HCT116 (cell line): ENCODE data around the gene RNF125. TPM values are rescaled to one million over a fixed set of nuclear protein-coding genes. Genes with fewer than 3 reads are reported as not detected.

Source experiments
- ATAC-seq: fragments of 200-7000 bp; cut with Tn5 transposase; 2 replicates; pipeline ENCODE4 v1.9.1; 2020; ENCODE audit warnings: mild to moderate bottlenecking, moderate library complexity
- BruUV-seq: library from RNA; stranded (reverse); fragments of 400-500 nt; replicated peaks from 2 replicates; lab custom pipeline; 2021; lab: Mats Ljungman, UMichigan
- CTCF ChIA-PET: fragments of 300-600 bp; sonication (Branson Sonifier 250); formaldehyde crosslinking; loops from one replicate; lab custom pipeline; 2021; ENCODE audit warnings: antibody characterized with exemption; lab: Charles Lee
- POLR2A ChIA-PET: fragments of 300-600, 350-600 bp; sonication (Branson Sonifier 250); formaldehyde crosslinking; loops from one replicate; lab custom pipeline; 2021; ENCODE audit warnings: antibody characterized with exemption; lab: Charles Lee
- RAD21 ChIA-PET, 2 experiments: fragments of 300-600 bp; sonication (Branson Sonifier 250); formaldehyde crosslinking; loops; one replicate each; lab custom pipeline; 2023; ENCODE audit warnings: low total read pairs in 2 of 2; ENCODE audit not compliant: uncharacterized antibody in 2 of 2, unreplicated experiment in 2 of 2, low non-redundant PET in 1 of 2; lab: Charles Lee
- DNase-seq: peaks from one replicate; pipeline ENCODE4 v3.0.0-alpha.2; 2010; ENCODE audit warnings: low read depth, low spot score
- H2AFZ ChIP-seq: fragments of 200-600 bp; shearing (Covaris generic), sonication (generic); 2 replicates; pipeline ENCODE4 v1.6.1; 2017; ENCODE audit warnings: low read depth, mixed run types, mixed read lengths, antibody characterized with exemption, low read length; ENCODE audit not compliant: poor library complexity, severe bottlenecking
- H3K27ac ChIP-seq: 2 replicates; pipeline ENCODE4 v1.5.1; 2012; ENCODE audit warnings: low read depth, low read length
- H3K27me3 ChIP-seq: fragments of 200-600 bp; sonication (generic); 2 replicates; pipeline ENCODE4 v1.6.1; 2016; ENCODE audit warnings: mixed run types, low read length, mixed read lengths; ENCODE audit not compliant: insufficient read depth
- H3K36me3 ChIP-seq, 2 experiments: fragments of 200-500 bp in 1 of 2; fragments of 200-600 bp in 1 of 2; sonication (Bioruptor generic) in 1 of 2; sonication (generic) in 1 of 2; 2 replicates each; pipeline versions ENCODE4 v1.5.1 to v1.6.1; 2014 to 2016; ENCODE audit warnings: low read length in 2 of 2, inconsistent platforms in 1 of 2, mixed read lengths in 1 of 2, mixed run types in 1 of 2; ENCODE audit not compliant: insufficient read depth in 2 of 2, control insufficient read depth in 1 of 2
- H3K4me1 ChIP-seq, 2 experiments: fragments of 200-600 bp in 1 of 2; sonication (generic) in 1 of 2; 2 replicates each; pipeline versions ENCODE4 v1.5.1 to v1.6.1; 2012 to 2017; ENCODE audit warnings: low read length in 2 of 2, inconsistent platforms in 1 of 2, mild to moderate bottlenecking in 1 of 2, mixed read lengths in 1 of 2, mixed run types in 1 of 2, moderate library complexity in 1 of 2; ENCODE audit not compliant: insufficient read depth in 2 of 2, control insufficient read depth in 1 of 2
- H3K4me2 ChIP-seq: fragments of 200-600 bp; sonication (generic); 2 replicates; pipeline ENCODE4 v1.6.1; 2017; ENCODE audit warnings: mixed run types, low read length, mixed read lengths
- H3K4me3 ChIP-seq, 2 experiments: fragments of 200-600 bp in 1 of 2; sonication (generic) in 1 of 2; replicated peaks in 1 of 2; 2 replicates each; pipeline ENCODE4 v1.5.1; 2011 to 2016; ENCODE audit warnings: low read length in 2 of 2, control low read depth in 1 of 2, low read depth in 1 of 2, mild to moderate bottlenecking in 1 of 2, mixed read lengths in 1 of 2, mixed run types in 1 of 2
- H3K79me2 ChIP-seq: fragments of 200-600 bp; sonication (generic); 2 replicates; pipeline ENCODE4 v1.6.1; 2017; ENCODE audit warnings: mild to moderate bottlenecking, mixed run types, low read length, moderate library complexity, mixed read lengths; ENCODE audit not compliant: insufficient read depth
- H3K9ac ChIP-seq: fragments of 200-600 bp; sonication (generic); 2 replicates; pipeline ENCODE4 v1.6.1; 2016; ENCODE audit warnings: low read length, mixed read lengths
- H3K9me2 ChIP-seq: fragments of 200-600 bp; sonication (generic), shearing (Covaris generic); 2 replicates; pipeline ENCODE4 v1.6.1; 2017; ENCODE audit warnings: mixed run types, mild to moderate bottlenecking, moderate library complexity; ENCODE audit not compliant: insufficient read depth
- H3K9me3 ChIP-seq, 2 experiments: fragments of 200-500 bp in 1 of 2; fragments of 200-600 bp in 1 of 2; sonication (Bioruptor generic) in 1 of 2; sonication (generic) in 1 of 2; 2 replicates each; pipeline ENCODE4 v1.6.1; 2014 to 2017; ENCODE audit warnings: low read length in 2 of 2, mixed read lengths in 2 of 2, inconsistent platforms in 1 of 2, low read depth in 1 of 2, mild to moderate bottlenecking in 1 of 2, mixed run types in 1 of 2, moderate library complexity in 1 of 2; ENCODE audit not compliant: control insufficient read depth in 1 of 2, insufficient read depth in 1 of 2
- H4K20me1 ChIP-seq: fragments of 200-600 bp; sonication (generic), shearing (Covaris generic); 2 replicates; pipeline ENCODE4 v1.6.1; 2017; ENCODE audit warnings: mixed run types, mild to moderate bottlenecking, moderate library complexity; ENCODE audit not compliant: insufficient read depth
- ATF3 ChIP-seq: IDR thresholded peaks from 2 replicates; pipeline ENCODE4 v1.6.1; 2012
- CTCF ChIP-seq, 3 experiments: fragments of 200-600 bp in 1 of 3; sonication (generic) in 1 of 3; IDR thresholded peaks in 2 of 3; conservative IDR thresholded peaks in 1 of 3; 2 replicates each; pipeline ENCODE4 v1.5.1; 2012 to 2017; ENCODE audit warnings: low read depth in 2 of 3, low read length in 2 of 3, antibody characterized with exemption in 1 of 3, borderline replicate concordance in 1 of 3, control low read depth in 1 of 3, mild to moderate bottlenecking in 1 of 3, mixed read lengths in 1 of 3, mixed run types in 1 of 3, moderate library complexity in 1 of 3; ENCODE audit not compliant: insufficient read depth in 1 of 3
- EGR1 ChIP-seq: IDR thresholded peaks from 2 replicates; pipeline ENCODE4 v1.6.1; 2012; ENCODE audit warnings: low read depth
- ELF1 ChIP-seq: IDR thresholded peaks from 2 replicates; pipeline ENCODE4 v1.6.1; 2012; ENCODE audit warnings: low read depth, borderline replicate concordance
- FOSL1 ChIP-seq: IDR thresholded peaks from 2 replicates; pipeline ENCODE4 v1.6.1; 2012; ENCODE audit warnings: low read depth
- JUND ChIP-seq: IDR thresholded peaks from 2 replicates; pipeline ENCODE4 v1.6.1; 2012
- MAX ChIP-seq: IDR thresholded peaks from 2 replicates; pipeline ENCODE4 v1.6.1; 2012
- POLR2A ChIP-seq: IDR thresholded peaks from 2 replicates; pipeline ENCODE4 v1.7.0; 2011; ENCODE audit warnings: borderline replicate concordance; ENCODE audit not compliant: insufficient read depth, insufficient read length; ENCODE audit errors: extremely low read depth
- POLR2AphosphoS5 ChIP-seq: IDR thresholded peaks from 2 replicates; pipeline ENCODE4 v1.6.1; 2011; ENCODE audit warnings: mild to moderate bottlenecking, low read depth, low read length, moderate library complexity
- RAD21 ChIP-seq: IDR thresholded peaks from 2 replicates; pipeline ENCODE4 v1.6.1; 2012; ENCODE audit warnings: low read depth, mild to moderate bottlenecking
- SIN3A ChIP-seq: IDR thresholded peaks from 2 replicates; pipeline ENCODE4 v1.6.1; 2012; ENCODE audit warnings: low read depth
- TCF7L2 ChIP-seq: IDR thresholded peaks from 2 replicates; pipeline ENCODE4 v1.7.0; 2011; ENCODE audit warnings: borderline replicate concordance, inconsistent platforms; ENCODE audit not compliant: insufficient read depth, insufficient read length; ENCODE audit errors: extremely low read depth
- YY1 ChIP-seq: IDR thresholded peaks from 2 replicates; pipeline ENCODE4 v1.6.1; 2011; ENCODE audit warnings: low read length, low read depth, moderate library complexity, mild to moderate bottlenecking; ENCODE audit not compliant: insufficient replicate concordance; ENCODE audit errors: extremely low read depth
- ZBTB33 ChIP-seq: IDR thresholded peaks from 2 replicates; pipeline ENCODE4 v1.6.1; 2011; ENCODE audit warnings: mild to moderate bottlenecking, low read length, moderate library complexity; ENCODE audit not compliant: insufficient replicate concordance; ENCODE audit errors: extremely low read depth
- ZFX ChIP-seq: fragments of 450-650 bp; IDR thresholded peaks from 2 replicates; pipeline ENCODE4 v1.6.1; 2017
- ZNF274 ChIP-seq: fragments of 200-500 bp; sonication (Bioruptor generic); IDR thresholded peaks from 2 replicates; pipeline ENCODE4 v1.6.1; 2014; ENCODE audit warnings: mild to moderate bottlenecking, low read depth, low read length, inconsistent platforms
- intact Hi-C: fragments of 100-400 bp; cut with micrococcal nuclease; formaldehyde crosslinking; loops from 2 replicates; pipeline ENCODE4 v1.10.0; 2022
- total RNA-seq: library from RNA; stranded (reverse); gene quantifications from one replicate; pipeline ENCODE4 v1.2.1, GENCODE V29; 2021; ENCODE audit not compliant: unreplicated experiment

RNF125 gene
- total RNA-seq, 1 experiment from 2014 or later, result 7.4 TPM

- CTCF ChIA-PET, result interaction anchor here (1.5 kb wide), 1 partner anchor 22 kb away, joined by 5 read pairs; no protein-coding TSS in a partner anchor
- RAD21 ChIA-PET, result no interaction called here
- Histone ChIP-seq H3K27ac (no peak overlapping the region), H2AFZ (no peak overlapping the region), H3K9ac (no peak overlapping the region), H3K79me2 (no peaks in the 10 kb centered on the region), H3K27me3 (no peaks in the 10 kb centered on the region), H4K20me1 (no peaks in the 10 kb centered on the region), H3K9me2 (no peaks in the 10 kb centered on the region), H3K4me1 (peaks cover 5 to 7% of the 10 kb centered on the region in 2 experiments), H3K4me3 (no peak overlapping the region), H3K36me3 (no peaks in the 10 kb centered on the region), H3K4me2 (no peak overlapping the region), H3K9me3 (no peaks in the 10 kb centered on the region)
- POLR2A ChIA-PET, result no interaction called here
- no peak for ATAC-seq
- no peak for DNase-seq
- intact Hi-C loops, result no loop called here
- TF ChIP-seq YY1, result no peak
- no peak for TF ChIP-seq FOSL1
- TF ChIP-seq TCF7L2, result no peak
- TF ChIP-seq CTCF (IDR thresholded peaks at IDR 0.05 in 2 of 3, conservative IDR thresholded peaks at IDR 0.05 in 1 of 3; ENCODE audit: borderline replicate concordance in 1 of 3, insufficient read depth in 1 of 3, low read depth in 2 of 3, low read length in 2 of 3), result no peak
- no peak for TF ChIP-seq ZFX
- no peak for TF ChIP-seq EGR1
- no peak for TF ChIP-seq ATF3
- no peak for TF ChIP-seq RAD21
- no peak for TF ChIP-seq ZBTB33
- TF ChIP-seq POLR2AphosphoS5, result no peak
- no peak for TF ChIP-seq SIN3A
- no peak for TF ChIP-seq MAX
- no peak for TF ChIP-seq POLR2A
- TF ChIP-seq ELF1, result no peak
- TF ChIP-seq ZNF274, result no peak
- no peak for TF ChIP-seq JUND
- no TSS peak for BruUV-seq
These were observed 31.0 kb downstream of the RNF125 start for GRCh38 chr18:32049393-32050171.
